KMS-11 (cell line): ENCODE measurements around the gene CTSD.
"Not testable (repeated sequence)": the region's sequence is repeated elsewhere in the genome, so short reads cannot be mapped to it uniquely, and the experiment has no call there.

Experiments used
- H2AFZ ChIP-seq: fragments of 200-600 bp; sonication (generic); 2 replicates; pipeline ENCODE4 v1.6.1; 2016; ENCODE audit warnings: antibody characterized with exemption, mixed run types, low read depth
- H3K27ac ChIP-seq: fragments of 200-600 bp; sonication (generic); 2 replicates; pipeline ENCODE4 v1.6.1; 2016; ENCODE audit warnings: mild to moderate bottlenecking, mixed run types
- H3K27me3 ChIP-seq: fragments of 200-600 bp; sonication (generic); 2 replicates; pipeline ENCODE4 v1.6.1; 2017; ENCODE audit warnings: mild to moderate bottlenecking, low read depth, mixed run types, moderate library complexity; ENCODE audit not compliant: insufficient read depth
- H3K36me3 ChIP-seq: fragments of 200-600 bp; sonication (generic); 2 replicates; pipeline ENCODE4 v1.6.1; 2017; ENCODE audit warnings: mild to moderate bottlenecking, mixed run types; ENCODE audit not compliant: insufficient read depth
- H3K4me1 ChIP-seq: fragments of 200-600 bp; sonication (generic); 2 replicates; pipeline ENCODE4 v1.6.1; 2016; ENCODE audit warnings: mild to moderate bottlenecking, low read depth, mixed run types; ENCODE audit not compliant: poor library complexity, severe bottlenecking
- H3K4me2 ChIP-seq: fragments of 200-600 bp; sonication (generic); 2 replicates; pipeline ENCODE4 v1.7.0; 2016; ENCODE audit warnings: mild to moderate bottlenecking, mixed run types
- H3K4me3 ChIP-seq: fragments of 200-600 bp; sonication (generic); IDR thresholded peaks from 2 replicates; pipeline ENCODE4 v1.6.1; 2017; ENCODE audit warnings: low read depth, low read length, mixed read lengths; ENCODE audit not compliant: insufficient read depth
- H3K79me2 ChIP-seq: fragments of 200-600 bp; sonication (generic); 2 replicates; pipeline ENCODE4 v1.6.1; 2016; ENCODE audit warnings: low read depth, mixed run types; ENCODE audit not compliant: insufficient read depth
- H3K9ac ChIP-seq: fragments of 200-600 bp; sonication (generic); 2 replicates; pipeline ENCODE4 v1.6.1; 2016; ENCODE audit warnings: mild to moderate bottlenecking, mixed run types
- H4K20me1 ChIP-seq: fragments of 200-600 bp; sonication (generic); 2 replicates; pipeline ENCODE4 v1.6.1; 2016; ENCODE audit warnings: mild to moderate bottlenecking, mixed run types; ENCODE audit not compliant: insufficient read depth
- CTCF ChIP-seq: fragments of 200-600 bp; sonication (generic); conservative IDR thresholded peaks from 2 replicates; pipeline ENCODE4 v1.6.1; 2017; ENCODE audit warnings: low read depth, mild to moderate bottlenecking, antibody characterized with exemption, low read length, moderate library complexity, mixed read lengths

CTSD gene

GRCh38 chr11:1771700-1772099 is 8.0 kb upstream of the CTSD start:
- H3K27ac ChIP-seq = no peak overlapping the region
- no peak overlapping the region for H2AFZ ChIP-seq
- H3K9ac ChIP-seq = no peak overlapping the region
- no peaks in the 10 kb centered on the region for H4K20me1 ChIP-seq
- H3K4me2 ChIP-seq = no peak overlapping the region
- no peak overlapping the region for H3K4me3 ChIP-seq
- H3K79me2 ChIP-seq = no peaks in the 10 kb centered on the region
- H3K4me1 ChIP-seq = peaks cover 4% of the 10 kb centered on the region
- TF ChIP-seq CTCF = no peak
- H3K27me3 ChIP-seq = peaks cover 32% of the 10 kb centered on the region; the same call in 1 of the 2 replicates
- H3K36me3 ChIP-seq = no peaks in the 10 kb centered on the region

DNA sequence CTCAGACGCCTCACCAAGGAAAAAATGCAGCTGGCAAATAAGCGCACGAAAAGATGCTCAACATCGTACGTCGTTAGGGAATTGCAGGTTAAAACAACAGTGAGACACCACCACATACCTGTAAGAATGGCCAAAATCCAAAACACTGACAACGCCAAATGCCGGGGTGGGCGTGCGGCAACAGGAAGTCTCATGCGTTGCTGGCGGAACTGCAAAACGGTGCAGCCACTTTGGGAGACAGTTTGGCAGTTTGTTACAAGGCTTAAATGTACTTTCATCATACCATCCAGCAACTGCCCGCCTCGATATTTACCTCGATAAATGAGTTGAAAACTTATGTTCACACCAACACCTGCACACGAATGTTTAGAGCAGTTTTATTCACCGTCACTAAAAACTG is 7.5 kb upstream of the CTSD start:
- Histone ChIP-seq H3K27ac (no peak overlapping the region), H3K4me2 (no peak overlapping the region), H3K4me1 (peaks cover 4% of the 10 kb centered on the region)

DNA sequence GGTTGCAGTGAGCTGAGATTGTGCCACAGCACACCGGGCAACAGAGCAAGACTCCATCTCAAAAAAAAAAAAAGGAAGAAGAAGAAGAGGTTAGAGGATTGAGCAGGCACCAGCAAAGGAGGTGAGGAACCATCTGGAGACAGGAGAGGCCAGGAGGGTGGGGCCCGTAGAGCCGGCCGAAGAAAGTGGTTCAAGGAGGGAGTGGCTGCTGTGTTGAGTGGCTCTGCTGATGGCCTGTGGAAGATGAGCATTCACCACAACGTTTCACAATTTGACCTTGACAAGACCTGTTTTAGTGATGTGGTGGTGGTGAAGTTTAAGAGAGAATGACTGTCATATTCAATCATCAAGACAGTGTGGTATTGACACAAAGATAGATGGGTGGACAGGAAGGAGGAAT is 6.8 kb upstream of the CTSD start:
- no peak overlapping the region for H3K9ac ChIP-seq
- no peaks in the 10 kb centered on the region for H3K79me2 ChIP-seq
- no peak overlapping the region for H3K4me3 ChIP-seq
- no peaks in the 10 kb centered on the region for H3K36me3 ChIP-seq
- TF ChIP-seq CTCF = no peak
- H3K4me1 ChIP-seq = peaks cover 4% of the 10 kb centered on the region
- H2AFZ ChIP-seq = no peak overlapping the region
- peaks cover 28% of the 10 kb centered on the region; the same call in 1 of the 2 replicates for H3K27me3 ChIP-seq
- H3K27ac ChIP-seq = no peak overlapping the region
- no peak overlapping the region for H3K4me2 ChIP-seq
- H4K20me1 ChIP-seq = no peaks in the 10 kb centered on the region

More for the DNA sequence above, 7.5 kb upstream of the CTSD start:
- TF ChIP-seq CTCF = no peak
- H3K9ac ChIP-seq = no peak overlapping the region
- H3K36me3 ChIP-seq = no peaks in the 10 kb centered on the region
- H4K20me1 ChIP-seq = no peaks in the 10 kb centered on the region
- peaks cover 28% of the 10 kb centered on the region; the same call in 1 of the 2 replicates for H3K27me3 ChIP-seq
- no peaks in the 10 kb centered on the region for H3K79me2 ChIP-seq
- no peak overlapping the region for H3K4me3 ChIP-seq
- H2AFZ ChIP-seq = no peak overlapping the region

DNA sequence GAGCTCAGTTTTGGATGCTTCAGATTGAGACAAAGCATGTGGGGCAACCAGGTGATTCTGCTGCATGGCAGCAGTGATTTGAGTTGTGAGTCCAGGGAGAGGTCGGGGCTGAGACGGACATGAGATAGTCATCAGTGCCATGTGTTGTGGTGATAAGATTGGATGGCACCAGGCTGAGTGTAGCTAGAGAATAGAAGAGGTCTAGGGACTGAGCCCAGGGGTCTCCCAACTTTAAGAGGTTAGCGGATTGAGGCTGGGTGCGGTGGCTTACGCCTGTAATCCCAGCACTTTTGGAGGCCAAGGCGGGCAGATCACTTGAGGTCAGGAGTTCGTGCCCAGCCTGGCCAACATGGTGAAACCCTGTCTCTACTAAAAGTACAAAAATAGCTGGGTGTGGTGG is 6.3 kb upstream of the CTSD start:
- no peaks in the 10 kb centered on the region for H3K79me2 ChIP-seq
- no peak overlapping the region for H2AFZ ChIP-seq
- H3K27me3 ChIP-seq = peaks cover 28% of the 10 kb centered on the region; the same call in 1 of the 2 replicates
- no peak overlapping the region for H3K4me2 ChIP-seq
- H4K20me1 ChIP-seq = no peaks in the 10 kb centered on the region
- H3K4me1 ChIP-seq = peaks cover 4% of the 10 kb centered on the region
- H3K9ac ChIP-seq = no peak overlapping the region
- no peak overlapping the region for H3K27ac ChIP-seq
- TF ChIP-seq CTCF = no peak
- no peak overlapping the region for H3K4me3 ChIP-seq
- no peaks in the 10 kb centered on the region for H3K36me3 ChIP-seq

DNA sequence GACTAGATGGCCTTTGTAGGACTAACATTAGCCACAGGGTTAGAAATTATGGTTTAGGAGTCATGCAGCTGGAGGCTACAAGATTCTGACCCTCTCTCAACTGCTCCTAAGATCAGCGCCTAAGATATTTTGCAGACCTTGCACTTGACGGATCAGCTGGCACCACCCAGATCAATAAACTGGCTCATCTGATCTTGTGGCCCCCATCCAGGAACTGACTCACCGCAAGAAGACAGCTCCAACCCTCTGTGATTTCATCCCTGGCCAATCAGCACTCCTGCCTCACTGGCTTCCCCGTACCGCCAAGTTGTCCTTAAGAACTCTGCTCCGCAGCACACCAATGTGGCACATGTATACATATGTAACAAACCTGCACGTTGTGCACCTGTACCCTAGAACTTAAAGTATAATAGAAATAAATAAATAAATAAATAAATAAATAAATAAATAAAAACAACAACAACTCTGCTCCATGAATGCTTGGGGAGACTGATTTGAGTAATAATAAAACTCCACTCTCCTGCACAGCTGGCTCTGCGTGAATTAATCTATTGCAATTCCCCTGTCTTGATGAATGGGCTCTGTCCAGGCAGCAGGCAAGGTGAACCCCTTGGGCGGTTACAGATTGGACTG is 5.7 kb upstream of the CTSD start:
- not testable (repeated sequence) for H3K27ac ChIP-seq, H4K20me1 ChIP-seq, H3K4me2 ChIP-seq, H3K9ac ChIP-seq, H3K36me3 ChIP-seq, H2AFZ ChIP-seq, H3K79me2 ChIP-seq, H3K4me3 ChIP-seq, H3K4me1 ChIP-seq
- peaks cover 21% of the 10 kb centered on the region; the same call in 1 of the 2 replicates for H3K27me3 ChIP-seq
